A673 (cell line): Measurements from ENCODE around the gene LCA5. TPM values are rescaled to one million over a fixed set of nuclear protein-coding genes. Genes with fewer than 3 reads are reported as not detected.

Source experiments
- BruUV-seq: library from RNA; stranded (reverse); fragments of 400-500 nt; replicated peaks from 2 replicates; lab custom pipeline; 2021; lab: Mats Ljungman, UMichigan
- CTCF ChIA-PET: fragments of 300-600 bp; sonication (Branson Sonifier 250); formaldehyde crosslinking; loops from one replicate; lab custom pipeline; 2022; ENCODE audit warnings: antibody characterized with exemption; lab: Charles Lee
- POLR2A ChIA-PET: fragments of 300-600 bp; sonication (Branson Sonifier 250); formaldehyde crosslinking; loops from one replicate; lab custom pipeline; 2022; ENCODE audit warnings: antibody characterized with exemption; ENCODE audit not compliant: low non-redundant PET; lab: Charles Lee
- DNase-seq: peaks from one replicate; pipeline ENCODE4 v3.0.0-alpha.2; 2015; ENCODE audit warnings: low spot score
- H3K27ac ChIP-seq: fragments of 200-600 bp; sonication (generic); 2 replicates; pipeline ENCODE4 v1.5.1; 2016; ENCODE audit warnings: mixed run types, low read depth, mild to moderate bottlenecking, mixed read lengths, antibody characterized with exemption, low read length; ENCODE audit not compliant: poor library complexity, severe bottlenecking
- H3K27me3 ChIP-seq: fragments of 200-600 bp; sonication (generic); replicated peaks from 2 replicates; pipeline ENCODE4 v1.6.1; 2017; ENCODE audit warnings: mixed run types, low read depth, mild to moderate bottlenecking, mixed read lengths, antibody characterized with exemption, low read length; ENCODE audit not compliant: insufficient read depth, poor library complexity
- H3K36me3 ChIP-seq: fragments of 200-600 bp; sonication (generic); 2 replicates; pipeline ENCODE4 v1.6.1; 2016; ENCODE audit warnings: mixed run types, mild to moderate bottlenecking, mixed read lengths, antibody characterized with exemption, low read length; ENCODE audit not compliant: insufficient read depth, poor library complexity, severe bottlenecking
- H3K4me1 ChIP-seq: fragments of 200-600 bp; sonication (generic); 2 replicates; pipeline ENCODE4 v1.6.1; 2017; ENCODE audit warnings: mixed run types, mild to moderate bottlenecking, mixed read lengths, antibody characterized with exemption, low read length; ENCODE audit not compliant: insufficient read depth, poor library complexity, severe bottlenecking
- H3K4me3 ChIP-seq: fragments of 200-600 bp; sonication (generic); 2 replicates; pipeline ENCODE4 v1.5.1; 2016; ENCODE audit warnings: low read depth, mixed run types, mild to moderate bottlenecking, mixed read lengths, low read length; ENCODE audit not compliant: poor library complexity, severe bottlenecking
- H3K9me3 ChIP-seq: fragments of 200-600 bp; sonication (generic); 2 replicates; pipeline ENCODE4 v1.6.1; 2016; ENCODE audit warnings: mixed run types, low read depth, mild to moderate bottlenecking, mixed read lengths, antibody characterized with exemption, low read length; ENCODE audit not compliant: poor library complexity, severe bottlenecking
- EZH2 ChIP-seq: fragments of 200-600 bp; sonication (generic); IDR thresholded peaks from 2 replicates; pipeline ENCODE4 v1.6.1; 2017; ENCODE audit warnings: borderline replicate concordance, low read depth, mild to moderate bottlenecking, mixed read lengths, antibody characterized with exemption, low read length; ENCODE audit not compliant: poor library complexity, severe bottlenecking
- intact Hi-C: fragments of 100-400 bp; cut with micrococcal nuclease; formaldehyde crosslinking; loops from one replicate; pipeline ENCODE4 v1.10.0; 2022; ENCODE audit not compliant: unreplicated experiment
- total RNA-seq: library from RNA; stranded (reverse); gene quantifications from 2 replicates; pipeline ENCODE4 v1.2.3, GENCODE V29; 2021
- TF ChIP-seq, protein P1 (sequence below): fragments of 300-800, 200-600 bp; sonication (generic); conservative IDR thresholded peaks from 2 replicates; pipeline ENCODE4 v1.5.1; 2017; ENCODE audit warnings: low read depth, mild to moderate bottlenecking, antibody characterized with exemption, low read length, moderate library complexity, mixed read lengths

The LCA5 gene
- total RNA-seq, 1 experiment from 2014 or later: 3.5 TPM

DNA sequence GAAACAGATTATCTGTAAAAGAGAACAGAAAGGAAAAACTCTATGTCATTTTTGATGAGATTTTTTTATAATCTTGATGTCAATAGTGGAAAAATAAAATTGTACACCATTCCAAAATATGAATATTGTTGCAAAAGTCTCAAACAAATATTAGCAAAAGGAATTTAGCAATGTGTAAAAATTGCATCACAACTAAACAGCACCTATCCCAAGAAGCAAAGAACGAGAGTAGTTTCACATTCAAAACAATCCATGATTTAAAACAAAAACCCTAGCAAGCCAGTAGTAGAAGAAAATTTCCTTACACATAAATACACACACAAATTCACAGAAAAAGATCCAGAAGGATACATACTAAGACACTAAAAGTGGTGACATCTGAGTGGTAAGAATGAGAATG lies 38.4 kb downstream of the LCA5 start:
- no peaks in the 10 kb centered on the region for H3K9me3 ChIP-seq
- ChIA-PET POLR2A (no interaction called here), CTCF (no interaction called here)
- no TSS peak for BruUV-seq
- H3K4me3 ChIP-seq: no peak overlapping the region
- TF ChIP-seq, protein P1, sequence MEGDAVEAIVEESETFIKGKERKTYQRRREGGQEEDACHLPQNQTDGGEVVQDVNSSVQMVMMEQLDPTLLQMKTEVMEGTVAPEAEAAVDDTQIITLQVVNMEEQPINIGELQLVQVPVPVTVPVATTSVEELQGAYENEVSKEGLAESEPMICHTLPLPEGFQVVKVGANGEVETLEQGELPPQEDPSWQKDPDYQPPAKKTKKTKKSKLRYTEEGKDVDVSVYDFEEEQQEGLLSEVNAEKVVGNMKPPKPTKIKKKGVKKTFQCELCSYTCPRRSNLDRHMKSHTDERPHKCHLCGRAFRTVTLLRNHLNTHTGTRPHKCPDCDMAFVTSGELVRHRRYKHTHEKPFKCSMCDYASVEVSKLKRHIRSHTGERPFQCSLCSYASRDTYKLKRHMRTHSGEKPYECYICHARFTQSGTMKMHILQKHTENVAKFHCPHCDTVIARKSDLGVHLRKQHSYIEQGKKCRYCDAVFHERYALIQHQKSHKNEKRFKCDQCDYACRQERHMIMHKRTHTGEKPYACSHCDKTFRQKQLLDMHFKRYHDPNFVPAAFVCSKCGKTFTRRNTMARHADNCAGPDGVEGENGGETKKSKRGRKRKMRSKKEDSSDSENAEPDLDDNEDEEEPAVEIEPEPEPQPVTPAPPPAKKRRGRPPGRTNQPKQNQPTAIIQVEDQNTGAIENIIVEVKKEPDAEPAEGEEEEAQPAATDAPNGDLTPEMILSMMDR: no peak
- TF ChIP-seq EZH2: no peak
- no peaks in the 10 kb centered on the region for H3K36me3 ChIP-seq
- no peaks in the 10 kb centered on the region for H3K4me1 ChIP-seq
- intact Hi-C loops: no loop called here
- H3K27me3 ChIP-seq: no peaks in the 10 kb centered on the region
- H3K27ac ChIP-seq: no peak overlapping the region
- no peak for DNase-seq

GRCh38 chr6:79495246-79495645 lies 42.0 kb downstream of the LCA5 start:
- no peak for DNase-seq
- ChIA-PET CTCF (no interaction called here), POLR2A (no interaction called here)
- BruUV-seq: no TSS peak
- intact Hi-C loops: no loop called here
- Histone ChIP-seq H3K9me3 (no peaks in the 10 kb centered on the region), H3K36me3 (no peaks in the 10 kb centered on the region), H3K4me3 (no peak overlapping the region), H3K4me1 (no peaks in the 10 kb centered on the region), H3K27me3 (no peaks in the 10 kb centered on the region), H3K27ac (no peak overlapping the region)
- no peak for TF ChIP-seq EZH2
- TF ChIP-seq, protein P1: no peak

GRCh38 chr6:79494841-79495240 lies 42.4 kb downstream of the LCA5 start:
- intact Hi-C loops: no loop called here
- no peaks in the 10 kb centered on the region for H3K36me3 ChIP-seq
- no peak for DNase-seq
- H3K4me1 ChIP-seq: no peaks in the 10 kb centered on the region
- ChIA-PET POLR2A (no interaction called here), CTCF (no interaction called here)
- TF ChIP-seq, protein P1: no peak
- no peak for TF ChIP-seq EZH2
- H3K27ac ChIP-seq: no peak overlapping the region
- H3K9me3 ChIP-seq: no peaks in the 10 kb centered on the region
- H3K27me3 ChIP-seq: no peaks in the 10 kb centered on the region
- no peak overlapping the region for H3K4me3 ChIP-seq
- BruUV-seq: no TSS peak
